Gastroesophageal sphincter (tissue), 3 donors: ENCODE measurements around the gene MBNL1.

ENCODE experiments used
- POLR2A ChIP-seq, 2 donors: fragments of 450-650 bp; IDR thresholded peaks; one replicate each; pipeline ENCODE4 v1.6.1; 2017; ENCODE audit warnings: antibody characterized with exemption in 2 of 2, mild to moderate bottlenecking in 2 of 2, moderate library complexity in 1 of 2
- POLR2AphosphoS5 ChIP-seq: sonication (generic); formaldehyde crosslinking; IDR thresholded peaks from one replicate; pipeline ENCODE4 v1.6.1; 2017; ENCODE audit warnings: antibody characterized with exemption
- TF ChIP-seq, protein P1 (sequence below), 4 experiments: fragments of 200-600 bp in 2 of 4; fragments of 450-650 bp in 2 of 4; sonication (generic) in 1 of 4; IDR thresholded peaks; one replicate each; pipeline ENCODE4 v1.5.1; 2017 to 2019; ENCODE audit warnings: antibody characterized with exemption in 4 of 4, mild to moderate bottlenecking in 2 of 4, moderate library complexity in 2 of 4

DNA sequence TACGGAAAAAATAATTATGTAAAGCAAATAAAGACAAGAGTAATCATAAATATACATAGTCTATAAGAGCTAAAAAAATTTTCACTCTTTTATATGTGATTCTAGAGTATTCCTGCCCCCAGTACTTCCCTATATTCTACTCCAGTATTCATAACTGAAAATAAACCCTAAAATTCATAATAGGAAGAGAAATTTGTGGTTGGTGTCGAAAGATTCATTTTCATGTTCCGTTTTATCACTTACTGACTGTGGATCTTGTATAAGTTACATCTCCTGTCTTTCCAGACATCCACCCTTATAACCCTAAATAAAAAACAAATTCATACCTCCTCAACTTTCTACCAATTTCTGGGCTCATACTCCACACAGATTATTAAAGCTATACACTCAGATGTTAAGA is 16.0 kb upstream of the MBNL1 start:
- TF ChIP-seq, protein P1, sequence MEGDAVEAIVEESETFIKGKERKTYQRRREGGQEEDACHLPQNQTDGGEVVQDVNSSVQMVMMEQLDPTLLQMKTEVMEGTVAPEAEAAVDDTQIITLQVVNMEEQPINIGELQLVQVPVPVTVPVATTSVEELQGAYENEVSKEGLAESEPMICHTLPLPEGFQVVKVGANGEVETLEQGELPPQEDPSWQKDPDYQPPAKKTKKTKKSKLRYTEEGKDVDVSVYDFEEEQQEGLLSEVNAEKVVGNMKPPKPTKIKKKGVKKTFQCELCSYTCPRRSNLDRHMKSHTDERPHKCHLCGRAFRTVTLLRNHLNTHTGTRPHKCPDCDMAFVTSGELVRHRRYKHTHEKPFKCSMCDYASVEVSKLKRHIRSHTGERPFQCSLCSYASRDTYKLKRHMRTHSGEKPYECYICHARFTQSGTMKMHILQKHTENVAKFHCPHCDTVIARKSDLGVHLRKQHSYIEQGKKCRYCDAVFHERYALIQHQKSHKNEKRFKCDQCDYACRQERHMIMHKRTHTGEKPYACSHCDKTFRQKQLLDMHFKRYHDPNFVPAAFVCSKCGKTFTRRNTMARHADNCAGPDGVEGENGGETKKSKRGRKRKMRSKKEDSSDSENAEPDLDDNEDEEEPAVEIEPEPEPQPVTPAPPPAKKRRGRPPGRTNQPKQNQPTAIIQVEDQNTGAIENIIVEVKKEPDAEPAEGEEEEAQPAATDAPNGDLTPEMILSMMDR (IDR thresholded peaks at IDR 0.05), result no peak
- no peak for TF ChIP-seq POLR2AphosphoS5
- TF ChIP-seq POLR2A (IDR thresholded peaks at IDR 0.05), result no peak
